HepG2 (cell line): ENCODE measurements around the gene SCNM1. TPM values are rescaled to one million over a fixed set of nuclear protein-coding genes. Genes with fewer than 3 reads are reported as not detected.
"Not testable (repeated sequence)": the region's sequence is repeated elsewhere in the genome, so short reads cannot be mapped to it uniquely, and the experiment has no call there.

Experiments used
- ATAC-seq: fragments of 200-7000 bp; cut with Tn5 transposase; 3 replicates; pipeline ENCODE4 v1.9.1; 2020; ENCODE audit warnings: mild to moderate bottlenecking, moderate library complexity
- BruUV-seq: library from RNA; stranded (reverse); fragments of 400-500 nt; replicated peaks from 2 replicates; lab custom pipeline; 2021; lab: Mats Ljungman, UMichigan
- CTCF ChIA-PET: fragments of 300-600 bp; formaldehyde crosslinking; extraction: SDS; loops from one replicate; lab custom pipeline; 2021; ENCODE audit warnings: low total read pairs, inconsistent platforms, low intra/inter-chr PET ratio; lab: Yijun Ruan, JAX
- POLR2A ChIA-PET: fragments of 350-600 bp; sonication (Branson Sonifier 250); formaldehyde crosslinking; loops from one replicate; lab custom pipeline; 2020; ENCODE audit warnings: antibody characterized with exemption, inconsistent platforms; lab: Yijun Ruan, JAX
- DNase-seq: peaks from one replicate; pipeline ENCODE4 v3.0.0-alpha.2; 2015; ENCODE audit warnings: low spot score
- FAIRE-seq: peaks from 3 replicates; lab custom pipeline; 2011; peaks lifted over from hg19 to GRCh38; lab: Jason Lieb, UNC
- H2AFZ ChIP-seq: one replicate; pipeline ENCODE4 v1.6.1; 2011; ENCODE audit warnings: low read length, inconsistent platforms
- H3K27ac ChIP-seq: fragments of 300-600 bp; 3 replicates; pipeline ENCODE4 v1.8.0; 2011; ENCODE audit warnings: mixed run types, mild to moderate bottlenecking, mixed read lengths, low read length, inconsistent platforms; ENCODE audit not compliant: insufficient read depth; ENCODE audit errors: extremely low read length
- H3K27me3 ChIP-seq, 2 experiments: fragments of 200-600 bp in 1 of 2; 2 replicates in 1 of 2; 3 replicates in 1 of 2; pipeline versions ENCODE4 v1.6.0 to v1.8.0; 2011; ENCODE audit warnings: low read length in 2 of 2, mild to moderate bottlenecking in 2 of 2, moderate library complexity in 2 of 2, inconsistent platforms in 1 of 2; ENCODE audit not compliant: insufficient read depth in 2 of 2, control insufficient read depth in 1 of 2
- H3K36me3 ChIP-seq, 2 experiments: fragments of 200-600 bp in 1 of 2; replicated peaks in 1 of 2; 2 replicates in 1 of 2; 3 replicates in 1 of 2; pipeline versions ENCODE4 v1.5.1 to v1.8.0; 2011; ENCODE audit warnings: low read length in 2 of 2, inconsistent platforms in 1 of 2; ENCODE audit not compliant: insufficient read depth in 2 of 2, control insufficient read depth in 1 of 2
- H3K4me1 ChIP-seq: 2 replicates; pipeline ENCODE4 v1.5.1; 2012; ENCODE audit warnings: low read length, inconsistent platforms; ENCODE audit not compliant: insufficient read depth
- H3K4me2 ChIP-seq: 2 replicates; pipeline ENCODE4 v1.6.0; 2011; ENCODE audit warnings: low read depth, low read length, inconsistent platforms
- H3K4me3 ChIP-seq, 3 experiments: fragments of 200-600 bp in 1 of 3; sonication (generic), shearing (Covaris generic) in 1 of 3; replicated peaks in 1 of 3; 2 replicates each; pipeline ENCODE4 v1.5.1; 2011 to 2016; ENCODE audit warnings: low read length in 3 of 3, inconsistent platforms in 2 of 3, low read depth in 2 of 3, mild to moderate bottlenecking in 2 of 3, control low read depth in 1 of 3, mixed read lengths in 1 of 3; ENCODE audit not compliant: insufficient read depth in 1 of 3
- H3K79me2 ChIP-seq: one replicate; pipeline ENCODE4 v1.6.1; 2011; ENCODE audit warnings: low read length, inconsistent platforms; ENCODE audit not compliant: insufficient read depth
- H3K9ac ChIP-seq: 2 replicates; pipeline ENCODE4 v1.6.0; 2011; ENCODE audit warnings: mild to moderate bottlenecking, low read depth, low read length, inconsistent platforms; ENCODE audit not compliant: insufficient read depth
- H3K9me3 ChIP-seq: 2 replicates; pipeline ENCODE4 v1.5.1; 2012; ENCODE audit warnings: mild to moderate bottlenecking, low read length
- H4K20me1 ChIP-seq: 2 replicates; pipeline ENCODE4 v1.6.0; 2011; ENCODE audit warnings: inconsistent platforms, mild to moderate bottlenecking, low read length, moderate library complexity; ENCODE audit not compliant: insufficient read depth
- ATF7 ChIP-seq, 2 experiments: fragments of 450-650 bp in 1 of 2; sonication (generic) in 1 of 2; formaldehyde crosslinking in 1 of 2; IDR thresholded peaks; 2 replicates each; pipeline versions ENCODE4 v1.4.0 to v1.6.1; 2016 to 2020; ENCODE audit warnings: antibody characterized with exemption in 1 of 2, mild to moderate bottlenecking in 1 of 2, missing genetic modification reagents in 1 of 2
- MBD4 ChIP-seq: IDR thresholded peaks from 2 replicates; pipeline ENCODE4 v1.6.1; 2012; ENCODE audit warnings: low read length, inconsistent platforms, borderline replicate concordance
- WGBS: methylation state at CpG from one replicate; pipeline ENCODE4 v1.1.6; 2017; ENCODE audit warnings: low lambda C conversion rate; 5-methylcytosine and 5-hydroxymethylcytosine counted together
- in situ Hi-C: cut with HindIII; loops from 2 replicates; pipeline ENCODE4 v1.10.0; 2017; ENCODE audit warnings: low pct_unique_long_range_greater_than_20kb; ENCODE audit not compliant: extremely low pct_ligation_motif_present
- intact Hi-C: fragments of 100-400 bp; cut with micrococcal nuclease; formaldehyde crosslinking; loops from one replicate; pipeline ENCODE4 v1.10.0; 2022; ENCODE audit not compliant: unreplicated experiment
- polyA plus RNA-seq, 8 experiments: library from polyadenylated mRNA; depleted of rRNA in 3 of 8; stranded (reverse) in 7 of 8; unstranded in 1 of 8; fragments of >200 nt; fragmentation: Illumina TruSeq in 4 of 8; extraction: Trizol in 4 of 8; gene quantifications; 2 replicates each; pipeline versions ENCODE4 v1.2.1 to v1.2.3, GENCODE V29; 2011 to 2016; ENCODE audit warnings: low read depth in 4 of 8, missing spikeins in 1 of 8, mixed read lengths in 1 of 8; ENCODE audit not compliant: insufficient read depth in 1 of 8
- total RNA-seq, 5 experiments: library from RNA; depleted of rRNA; stranded (reverse); fragments of >200 nt; fragmentation: Illumina TruSeq; extraction: Trizol; gene quantifications; 2 replicates each; pipeline ENCODE4 v1.2.3, GENCODE V29; 2016; ENCODE audit warnings: low read depth in 1 of 5

Gene SCNM1
- total and polyA plus RNA-seq, 2 of the 13 experiments (the other 11 are each of a cell fraction or from before 2014, with no cell fraction given), result 16.3 to 31.5 TPM

DNA sequence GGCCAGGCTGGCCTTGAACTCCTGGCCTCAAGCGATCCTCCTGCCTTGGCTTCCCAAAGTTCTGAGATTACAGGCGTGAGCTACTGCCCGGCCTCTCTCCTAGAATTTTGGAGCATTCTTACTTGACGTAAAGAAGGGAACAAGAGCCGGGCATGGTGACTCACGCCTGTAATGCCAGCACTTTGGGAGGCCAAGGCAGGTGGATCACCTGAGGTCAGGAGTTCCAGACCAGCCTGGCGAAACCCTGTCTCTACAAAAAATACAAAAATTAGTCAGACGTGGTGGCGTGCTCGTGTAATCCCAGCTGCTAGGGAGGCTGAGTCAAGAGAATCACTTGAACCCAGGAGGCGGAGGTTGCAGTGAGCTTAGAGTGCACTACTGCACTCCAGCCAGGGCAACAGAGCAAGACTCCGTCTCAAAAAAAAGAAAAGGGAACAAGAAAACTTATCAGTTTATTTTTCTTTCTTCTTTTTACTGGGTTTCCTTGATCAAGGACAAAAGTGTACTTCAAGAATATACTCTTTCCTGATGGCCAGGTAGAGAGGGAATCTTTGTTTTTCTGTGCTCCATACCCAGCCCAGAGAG is 39.5 kb downstream of the SCNM1 start:
- BruUV-seq, H2AFZ ChIP-seq, ATAC-seq, H3K9me3 ChIP-seq, H3K27ac ChIP-seq, in situ Hi-C loops, H3K4me3 ChIP-seq, intact Hi-C loops, FAIRE-seq, CTCF ChIA-PET, H3K4me2 ChIP-seq, H3K9ac ChIP-seq, DNase-seq, H3K27me3 ChIP-seq: not testable (repeated sequence)
- Histone ChIP-seq H3K36me3 (peaks cover 5 to 42% of the 10 kb centered on the region in 2 experiments; a peak in 4 of 5 replicates), H3K79me2 (peaks cover 61% of the 10 kb centered on the region), H4K20me1 (peaks cover 30% of the 10 kb centered on the region), H3K4me1 (peaks cover 36% of the 10 kb centered on the region)
- WGBS, result 95% methylated on average over 12 of the region's 12 CpGs
- POLR2A ChIA-PET, result interaction anchor here (1.2 kb wide), 1 partner anchor 17 kb away, joined by 3 read pairs; no protein-coding TSS in a partner anchor

GRCh38 chr1:151210830-151211229 is 44.9 kb downstream of the SCNM1 start:
- Histone ChIP-seq H3K4me3 (no peak overlapping the region), H3K9me3 (no peaks in the 10 kb centered on the region), H4K20me1 (peaks cover 8% of the 10 kb centered on the region; the same call in 1 of the 2 replicates), H3K27ac (no peak overlapping the region), H3K27me3 (no peaks in the 10 kb centered on the region), H2AFZ (no peak overlapping the region), H3K9ac (no peak overlapping the region), H3K4me2 (no peak overlapping the region), H3K79me2 (peaks cover 46% of the 10 kb centered on the region), H3K36me3 (peaks cover 5 to 39% of the 10 kb centered on the region in 2 experiments; a peak in 4 of 5 replicates), H3K4me1 (peaks cover 8% of the 10 kb centered on the region)
- DNase-seq (no peak), ATAC-seq (no peak), FAIRE-seq (no peak)
- 100% methylated on average over 1 of the region's 1 CpG for WGBS
- ChIA-PET POLR2A (no interaction called here), CTCF (no interaction called here)
- BruUV-seq, result no TSS peak
- in situ Hi-C loops (no loop called here), intact Hi-C loops (no loop called here)
- TF ChIP-seq MBD4 (no peak), ATF7 (IDR thresholded peaks at IDR 0.05) (peak; percentile 63), ATF7 (CRISPR knock-in tag; IDR thresholded peaks at IDR 0.05) (no peak)
